Fibroblast of pulmonary artery (primary cell): Measurements from ENCODE around the gene CAMK1D.

Experiments used
- DNase-seq: peaks from one replicate; pipeline ENCODE4 v3.0.0-alpha.2; 2010; ENCODE audit warnings: low read depth
- H3K4me3 ChIP-seq: replicated peaks from 2 replicates; pipeline ENCODE4 v1.5.1; 2011; ENCODE audit warnings: low read depth, mild to moderate bottlenecking, control low read depth, low read length, moderate library complexity
- TF ChIP-seq, protein P1 (sequence below): IDR thresholded peaks from 2 replicates; pipeline ENCODE4 v1.5.1; 2011; ENCODE audit warnings: mild to moderate bottlenecking, control low read depth, low read length, inconsistent platforms; ENCODE audit errors: missing control alignments

The CAMK1D gene

DNA sequence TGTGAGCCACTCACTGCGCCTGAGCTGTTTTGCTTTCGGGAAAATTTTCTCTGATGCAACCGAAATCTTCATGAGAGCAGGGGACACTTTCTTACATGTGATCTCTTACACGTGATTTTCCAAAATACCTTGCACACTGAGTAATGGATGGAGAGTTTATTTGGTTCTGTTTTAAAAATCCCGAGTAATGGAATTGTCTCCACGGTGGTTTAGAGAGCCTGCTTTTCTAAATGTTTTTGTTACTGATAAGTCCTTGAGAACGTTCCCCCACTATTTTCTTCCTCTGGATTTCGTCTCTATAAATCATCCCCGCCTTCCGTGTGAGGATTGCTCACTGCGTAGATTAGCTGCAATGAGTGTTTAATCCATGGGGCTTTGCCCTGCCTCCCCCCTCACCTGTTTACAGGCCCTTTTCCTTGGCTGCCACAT, 25.7 kb downstream of the CAMK1D start:
- no peak for DNase-seq
- TF ChIP-seq, protein P1, sequence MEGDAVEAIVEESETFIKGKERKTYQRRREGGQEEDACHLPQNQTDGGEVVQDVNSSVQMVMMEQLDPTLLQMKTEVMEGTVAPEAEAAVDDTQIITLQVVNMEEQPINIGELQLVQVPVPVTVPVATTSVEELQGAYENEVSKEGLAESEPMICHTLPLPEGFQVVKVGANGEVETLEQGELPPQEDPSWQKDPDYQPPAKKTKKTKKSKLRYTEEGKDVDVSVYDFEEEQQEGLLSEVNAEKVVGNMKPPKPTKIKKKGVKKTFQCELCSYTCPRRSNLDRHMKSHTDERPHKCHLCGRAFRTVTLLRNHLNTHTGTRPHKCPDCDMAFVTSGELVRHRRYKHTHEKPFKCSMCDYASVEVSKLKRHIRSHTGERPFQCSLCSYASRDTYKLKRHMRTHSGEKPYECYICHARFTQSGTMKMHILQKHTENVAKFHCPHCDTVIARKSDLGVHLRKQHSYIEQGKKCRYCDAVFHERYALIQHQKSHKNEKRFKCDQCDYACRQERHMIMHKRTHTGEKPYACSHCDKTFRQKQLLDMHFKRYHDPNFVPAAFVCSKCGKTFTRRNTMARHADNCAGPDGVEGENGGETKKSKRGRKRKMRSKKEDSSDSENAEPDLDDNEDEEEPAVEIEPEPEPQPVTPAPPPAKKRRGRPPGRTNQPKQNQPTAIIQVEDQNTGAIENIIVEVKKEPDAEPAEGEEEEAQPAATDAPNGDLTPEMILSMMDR, result no peak
- H3K4me3 ChIP-seq, result no peak overlapping the region

DNA sequence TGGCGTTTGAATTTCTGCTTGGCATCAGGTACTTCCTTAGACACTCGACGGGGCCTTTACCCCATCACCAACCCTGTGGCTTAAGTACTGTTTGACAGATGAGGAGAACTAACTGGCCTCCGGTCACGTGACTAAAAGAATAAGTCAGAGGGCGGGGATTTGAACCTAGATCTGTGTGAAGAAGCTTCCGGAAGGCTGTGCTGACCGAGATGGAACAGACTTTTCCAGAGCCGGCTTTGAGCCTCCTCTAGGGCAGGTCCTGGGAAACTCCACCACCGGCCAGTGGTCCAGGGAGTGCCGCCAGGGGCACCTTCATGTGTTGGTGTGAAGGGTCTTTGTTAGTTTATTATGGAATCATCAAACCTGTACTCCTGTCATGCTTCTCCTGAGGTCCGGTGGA, 26.9 kb downstream of the CAMK1D start:
- DNase-seq, result no peak
- no peak overlapping the region for H3K4me3 ChIP-seq
- TF ChIP-seq, protein P1, result no peak

DNA sequence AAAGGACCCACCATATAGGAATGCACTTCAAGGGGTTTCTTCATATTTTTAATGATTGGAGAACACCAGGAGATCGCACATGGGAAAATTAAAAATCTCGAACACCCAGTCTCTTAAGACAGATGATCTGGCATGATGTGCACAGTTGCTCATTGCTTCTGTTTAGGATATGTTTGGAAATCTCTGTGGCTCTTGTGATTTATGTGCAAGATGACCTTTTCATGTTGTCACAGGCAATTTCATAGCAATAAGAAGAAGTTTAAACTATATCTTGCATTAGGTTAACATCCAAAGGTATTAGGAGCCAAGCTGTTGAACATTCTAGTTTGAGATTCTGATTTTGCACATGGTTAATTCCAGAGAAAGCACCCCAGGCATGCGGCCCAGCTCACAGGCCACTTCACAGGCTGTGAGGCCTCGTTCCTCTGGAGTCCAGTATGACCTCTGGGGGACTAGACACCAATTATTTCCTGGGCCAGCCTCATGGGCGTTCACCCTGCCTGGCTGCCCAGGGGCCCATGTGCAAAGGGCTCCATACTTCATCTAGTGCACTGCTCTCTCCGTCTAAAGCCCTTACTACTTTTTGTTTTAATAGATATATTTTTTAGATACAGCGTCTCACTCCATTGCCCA, 28.4 kb downstream of the CAMK1D start:
- DNase-seq, result no peak
- H3K4me3 ChIP-seq, result no peak overlapping the region
- TF ChIP-seq, protein P1, result no peak

DNA sequence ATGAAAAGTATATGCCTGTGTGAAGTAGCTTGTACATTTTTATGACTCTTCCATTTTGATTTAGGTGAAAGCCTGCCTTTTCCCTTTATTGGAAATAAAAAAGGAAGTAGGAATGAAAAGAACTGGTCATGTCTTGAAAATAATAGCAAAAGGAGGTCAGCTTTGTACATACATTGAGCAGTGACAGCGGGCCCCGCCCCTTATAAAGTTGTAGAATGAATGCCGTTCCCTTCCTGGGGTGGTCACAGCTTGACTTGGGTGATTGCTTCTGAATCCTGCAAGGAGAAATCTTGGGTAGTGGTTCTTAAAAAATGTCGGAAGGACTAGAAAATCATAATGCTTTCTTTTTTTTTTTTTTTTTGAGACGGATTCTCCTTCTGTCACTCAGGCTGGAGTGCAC, 31.7 kb downstream of the CAMK1D start:
- TF ChIP-seq, protein P1, result no peak
- DNase-seq, result no peak

DNA sequence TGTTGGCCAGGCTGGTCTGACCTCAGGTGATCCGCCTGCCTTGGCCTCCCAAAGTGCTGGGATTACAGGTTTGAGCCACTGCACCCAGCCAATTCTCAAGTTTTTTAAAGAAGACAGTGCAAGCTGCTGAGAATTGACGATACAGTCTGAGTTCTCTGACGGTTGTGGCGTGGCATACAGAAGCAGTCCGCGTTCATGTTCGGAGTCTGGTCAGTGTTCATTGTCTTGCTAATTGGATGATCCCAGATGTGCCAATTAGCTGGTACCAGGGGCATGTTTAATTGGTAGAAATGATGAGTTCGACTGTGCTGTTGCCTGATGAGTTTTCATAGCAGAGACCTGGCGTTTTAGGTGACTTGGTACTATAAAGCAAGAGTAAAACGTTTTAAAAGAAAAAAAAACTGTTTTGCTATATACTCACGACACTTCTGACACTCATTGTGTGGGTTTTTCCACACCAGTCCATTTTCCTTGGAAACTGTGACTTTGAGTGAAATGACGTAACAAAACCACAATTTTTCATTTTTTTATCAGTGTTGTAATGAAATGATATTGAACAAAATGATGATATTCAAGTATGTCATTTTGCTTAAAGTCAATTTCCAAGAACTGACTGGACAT, 32.3 kb downstream of the CAMK1D start:
- DNase-seq, result no peak
- TF ChIP-seq, protein P1, result no peak
- no peak overlapping the region for H3K4me3 ChIP-seq

More for the DNA sequence above, 31.7 kb downstream of the CAMK1D start:
- H3K4me3 ChIP-seq, result no peak overlapping the region

DNA sequence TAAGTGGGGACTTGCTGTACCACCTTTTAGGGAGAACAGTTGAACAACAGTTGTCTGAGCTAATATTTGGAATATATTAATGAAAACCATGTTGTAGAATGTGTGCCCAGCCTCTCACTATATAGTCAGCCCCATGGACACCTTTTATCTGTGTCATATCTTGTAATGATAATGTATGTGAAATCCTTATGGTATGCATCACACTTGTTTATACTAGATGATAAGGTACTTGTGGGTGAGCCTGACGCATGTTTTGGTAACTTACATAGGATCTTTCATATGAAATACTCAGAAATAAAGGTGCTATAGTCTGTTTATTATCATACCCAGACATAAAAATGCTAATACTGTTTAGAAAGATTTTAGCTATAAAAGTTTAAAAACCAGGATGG, 32.8 kb downstream of the CAMK1D start:
- DNase-seq, result no peak
- H3K4me3 ChIP-seq, result no peak overlapping the region
- TF ChIP-seq, protein P1, result no peak
